Dedifferentiated amniotic fluid mesenchymal stem cell (primary cell): Measurements from ENCODE around the gene SPI1.

ENCODE experiments used
- DNase-seq: peaks from one replicate; pipeline ENCODE4 v3.0.0-alpha.2; 2016; ENCODE audit errors: extremely low spot score

SPI1 gene

GRCh38 chr11:47406896-47407745, 28.8 kb upstream of the SPI1 start:
- DNase-seq = no peak

- DNase-seq = no peak
Measured at GRCh38 chr11:47403571-47403970, 25.2 kb upstream of the SPI1 start.

- no peak for DNase-seq
Measured at GRCh38 chr11:47403135-47403534, 24.8 kb upstream of the SPI1 start.

- DNase-seq = no peak
Measured at GRCh38 chr11:47400768-47401279, 22.5 kb upstream of the SPI1 start.

- DNase-seq = no peak
Measured at GRCh38 chr11:47399860-47400767, 21.8 kb upstream of the SPI1 start.

- DNase-seq = no peak
Measured at GRCh38 chr11:47398551-47398950, 20.2 kb upstream of the SPI1 start.

GRCh38 chr11:47398011-47398410, 19.7 kb upstream of the SPI1 start:
- no peak for DNase-seq

- no peak for DNase-seq
Measured at GRCh38 chr11:47396049-47396320, 17.6 kb upstream of the SPI1 start.

GRCh38 chr11:47395223-47396048, 17.1 kb upstream of the SPI1 start:
- DNase-seq = no peak

- DNase-seq = no peak
Measured at GRCh38 chr11:47394322-47395222, 16.2 kb upstream of the SPI1 start.

- DNase-seq = no peak
Measured at GRCh38 chr11:47394050-47394321, 15.6 kb upstream of the SPI1 start.

- no peak for DNase-seq
Measured at GRCh38 chr11:47393163-47394049, 15.1 kb upstream of the SPI1 start.

- no peak for DNase-seq
Measured at GRCh38 chr11:47392546-47393162, 14.3 kb upstream of the SPI1 start.

GRCh38 chr11:47391711-47392432, 13.5 kb upstream of the SPI1 start:
- no peak for DNase-seq

GRCh38 chr11:47391077-47391583, 12.8 kb upstream of the SPI1 start:
- no peak for DNase-seq

- no peak for DNase-seq
Measured at GRCh38 chr11:47390422-47390760, 12.0 kb upstream of the SPI1 start.

GRCh38 chr11:47389577-47390421, 11.5 kb upstream of the SPI1 start:
- DNase-seq = no peak
